ENCODE data around the gene PPM1H.

- peak; percentile 78 for TF ChIP-seq CTCF (IDR thresholded peaks at IDR 0.05; ENCODE audit: borderline replicate concordance, extremely low read depth, low read length, poor library complexity, severe bottlenecking)
- TF ChIP-seq EZH2 (IDR thresholded peaks at IDR 0.05; ENCODE audit: borderline replicate concordance, low read depth, low read length, severe bottlenecking): no peak
These were observed 121.7 kb downstream of the PPM1H start for GRCh38 chr12:62813031-62813829.
